OCI-LY7 (cell line): ENCODE results near the gene TMPRSS6. TPM values are rescaled to one million over a fixed set of nuclear protein-coding genes. Genes with fewer than 3 reads are reported as not detected.

ENCODE experiments used
- BruUV-seq: library from RNA; stranded (reverse); fragments of 400-500 nt; replicated peaks from 2 replicates; lab custom pipeline; 2021; lab: Mats Ljungman, UMichigan
- CTCF ChIA-PET: fragments of 300-600 bp; sonication (Branson Sonifier 250); formaldehyde crosslinking; loops from one replicate; lab custom pipeline; 2022; ENCODE audit warnings: antibody characterized with exemption; ENCODE audit not compliant: unreplicated experiment; lab: Charles Lee
- POLR2A ChIA-PET: fragments of 300-600 bp; sonication (Branson Sonifier 250); formaldehyde crosslinking; loops from one replicate; lab custom pipeline; 2022; ENCODE audit warnings: antibody characterized with exemption; lab: Charles Lee
- DNase-seq: peaks from one replicate; pipeline ENCODE4 v3.0.0-alpha.2; 2015; ENCODE audit warnings: low spot score
- H2AFZ ChIP-seq: fragments of 200-600 bp; sonication (generic), shearing (Covaris generic); 2 replicates; pipeline ENCODE4 v1.6.1; 2014; ENCODE audit warnings: mild to moderate bottlenecking, antibody characterized with exemption, low read length, moderate library complexity
- H3K27ac ChIP-seq: fragments of 200-600 bp; sonication (generic); 2 replicates; pipeline ENCODE4 v1.5.1; 2014; ENCODE audit warnings: mixed run types, low read depth, mild to moderate bottlenecking, moderate library complexity, low read length, inconsistent platforms; ENCODE audit not compliant: poor library complexity, severe bottlenecking
- H3K36me3 ChIP-seq: fragments of 200-600 bp; sonication (generic); 2 replicates; pipeline ENCODE4 v1.6.1; 2014; ENCODE audit warnings: mild to moderate bottlenecking, antibody characterized with exemption, low read length, moderate library complexity, mixed read lengths; ENCODE audit not compliant: insufficient read depth
- H3K4me1 ChIP-seq: fragments of 200-600 bp; sonication (generic); 2 replicates; pipeline ENCODE4 v1.5.1; 2014; ENCODE audit warnings: mild to moderate bottlenecking, low read length; ENCODE audit not compliant: insufficient read depth, poor library complexity, severe bottlenecking
- H3K4me2 ChIP-seq: fragments of 200-600 bp; sonication (generic); 2 replicates; pipeline ENCODE4 v1.6.1; 2014; ENCODE audit warnings: mild to moderate bottlenecking, low read length
- H3K4me3 ChIP-seq: fragments of 200-600 bp; sonication (generic); 2 replicates; pipeline ENCODE4 v1.5.1; 2014; ENCODE audit warnings: mild to moderate bottlenecking, low read depth, low read length; ENCODE audit not compliant: poor library complexity, severe bottlenecking
- H3K79me2 ChIP-seq: fragments of 200-600 bp; sonication (generic); 2 replicates; pipeline ENCODE4 v1.6.1; 2016; ENCODE audit warnings: low read depth, mild to moderate bottlenecking, low read length, moderate library complexity, mixed read lengths; ENCODE audit not compliant: insufficient read depth
- H3K9me2 ChIP-seq: fragments of 200-600 bp; sonication (generic); 2 replicates; pipeline ENCODE4 v1.6.1; 2016; ENCODE audit warnings: mild to moderate bottlenecking, low read length, mixed read lengths; ENCODE audit not compliant: insufficient read depth
- H3K9me3 ChIP-seq: fragments of 200-600 bp; sonication (generic); 2 replicates; pipeline ENCODE4 v1.6.1; 2014; ENCODE audit warnings: mild to moderate bottlenecking, mixed run types, low read length, mixed read lengths
- H4K20me1 ChIP-seq: fragments of 200-600 bp; sonication (generic); 2 replicates; pipeline ENCODE4 v1.6.1; 2014; ENCODE audit warnings: mild to moderate bottlenecking, antibody characterized with exemption, low read length, moderate library complexity, mixed read lengths; ENCODE audit not compliant: insufficient read depth
- CTCF ChIP-seq: fragments of 200-600 bp; sonication (generic); conservative IDR thresholded peaks from 2 replicates; pipeline ENCODE4 v1.5.1; 2014; ENCODE audit warnings: mild to moderate bottlenecking, antibody characterized with exemption, low read length, moderate library complexity, mixed read lengths
- EZH2phosphoT487 ChIP-seq: fragments of 200-600 bp; sonication (generic); IDR thresholded peaks from 2 replicates; pipeline ENCODE4 v1.6.1; 2018; ENCODE audit warnings: low read depth, borderline replicate concordance, mild to moderate bottlenecking, mixed run types, antibody characterized with exemption, low read length, moderate library complexity, mixed read lengths
- intact Hi-C: fragments of 100-400 bp; cut with micrococcal nuclease; formaldehyde crosslinking; loops from one replicate; pipeline ENCODE4 v1.10.0; 2022; ENCODE audit not compliant: unreplicated experiment
- total RNA-seq, 2 experiments: library from RNA; depleted of rRNA in 1 of 2; stranded (reverse); fragments of >200 nt in 1 of 2; shearing (Covaris generic) in 1 of 2; gene quantifications; 2 replicates each; pipeline ENCODE4 v1.2.3, GENCODE V29; 2014 to 2022

TMPRSS6 gene
- total RNA-seq, 2 experiments from 2014 or later: not detected

GRCh38 chr22:37070744-37071143, 38.8 kb downstream of the TMPRSS6 start:
- Histone ChIP-seq H3K4me1 (no peaks in the 10 kb centered on the region), H3K36me3 (no peaks in the 10 kb centered on the region), H3K9me2 (no peaks in the 10 kb centered on the region), H3K4me2 (no peak overlapping the region), H3K4me3 (no peak overlapping the region), H3K27ac (no peak overlapping the region), H3K9me3 (no peaks in the 10 kb centered on the region), H3K79me2 (no peaks in the 10 kb centered on the region), H2AFZ (no peak overlapping the region), H4K20me1 (no peaks in the 10 kb centered on the region)
- no peak for TF ChIP-seq EZH2phosphoT487
- no peak for TF ChIP-seq CTCF
- BruUV-seq: no TSS peak
- intact Hi-C loops: no loop called here
- no peak for DNase-seq
- CTCF ChIA-PET: no interaction called here
- POLR2A ChIA-PET: no interaction called here

GRCh38 chr22:37070334-37070733, 39.2 kb downstream of the TMPRSS6 start:
- BruUV-seq: no TSS peak
- no peak overlapping the region for H3K4me2 ChIP-seq
- no peak for TF ChIP-seq CTCF
- TF ChIP-seq EZH2phosphoT487: no peak
- no peak overlapping the region for H2AFZ ChIP-seq
- no peak overlapping the region for H3K27ac ChIP-seq
- no peaks in the 10 kb centered on the region for H3K79me2 ChIP-seq
- H3K9me2 ChIP-seq: no peaks in the 10 kb centered on the region
- no peak for DNase-seq
- ChIA-PET POLR2A (no interaction called here), CTCF (no interaction called here)
- no peak overlapping the region for H3K4me3 ChIP-seq
- H3K9me3 ChIP-seq: no peaks in the 10 kb centered on the region
- H3K4me1 ChIP-seq: no peaks in the 10 kb centered on the region
- H3K36me3 ChIP-seq: no peaks in the 10 kb centered on the region
- no peaks in the 10 kb centered on the region for H4K20me1 ChIP-seq
- intact Hi-C loops: no loop called here

- no peaks in the 10 kb centered on the region for H3K9me3 ChIP-seq
- intact Hi-C loops: no loop called here
- H4K20me1 ChIP-seq: no peaks in the 10 kb centered on the region
- H3K4me1 ChIP-seq: no peaks in the 10 kb centered on the region
- no peak overlapping the region for H2AFZ ChIP-seq
- H3K9me2 ChIP-seq: no peaks in the 10 kb centered on the region
- POLR2A ChIA-PET: no interaction called here
- H3K27ac ChIP-seq: no peak overlapping the region
- H3K4me2 ChIP-seq: no peak overlapping the region
- no peaks in the 10 kb centered on the region for H3K79me2 ChIP-seq
- H3K36me3 ChIP-seq: no peaks in the 10 kb centered on the region
- DNase-seq: no peak
- TF ChIP-seq EZH2phosphoT487 (no peak), CTCF (no peak)
- CTCF ChIA-PET: interaction anchor here (0.6 kb wide), 1 partner anchor 888 kb away, joined by 4 read pairs; no protein-coding TSS in a partner anchor
- H3K4me3 ChIP-seq: no peak overlapping the region
- no TSS peak for BruUV-seq
Measured at GRCh38 chr22:37069719-37070118, 39.8 kb downstream of the TMPRSS6 start.
